ENCODE data around the gene COPS9. TPM values are rescaled to one million over a fixed set of nuclear protein-coding genes. Genes with fewer than 3 reads are reported as not detected.

Gene COPS9
- total and polyA plus RNA-seq, 12 donors = 63.7 to 469 (median 152) TPM

DNA sequence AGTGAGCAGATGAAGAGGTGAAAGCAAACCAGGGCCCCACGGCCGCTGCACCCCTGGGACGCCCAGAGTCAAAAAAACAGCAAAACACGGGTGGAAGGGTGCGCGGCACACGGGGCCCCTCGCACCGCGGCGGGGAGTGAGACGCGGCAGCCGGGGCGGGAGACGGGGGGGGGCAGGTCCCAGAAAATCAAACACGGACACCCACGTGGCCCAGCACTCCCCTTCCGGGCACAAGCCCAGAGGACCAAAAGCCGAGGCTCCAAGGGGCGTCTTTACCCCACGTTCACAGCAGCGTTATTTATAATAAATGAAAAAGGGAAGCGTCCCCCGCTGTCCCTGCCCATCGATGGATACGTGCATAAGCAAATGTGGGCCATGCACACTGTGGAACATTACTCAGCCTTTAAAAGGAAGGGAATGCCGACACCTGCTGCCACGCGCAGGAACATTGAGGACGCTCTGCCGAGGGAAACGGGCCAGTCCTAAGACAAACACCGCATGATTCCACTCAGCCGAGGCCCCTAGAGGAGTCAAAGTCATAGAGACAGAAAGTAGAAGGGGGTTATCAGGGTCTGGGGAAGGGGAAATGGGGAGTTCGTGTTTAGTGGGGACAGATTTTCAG lies 677 bp upstream of the COPS9 start:
- DNase-seq = peak in 1 of 7 donors; percentile 51
- peaks cover 6 to 11% of the 10 kb centered on the region in 2 donors for H3K4me1 ChIP-seq (replicated peaks in 1 of 2)
- no peak for TF ChIP-seq POLR2A (IDR thresholded peaks at IDR 0.05)
- TF ChIP-seq, protein P1, sequence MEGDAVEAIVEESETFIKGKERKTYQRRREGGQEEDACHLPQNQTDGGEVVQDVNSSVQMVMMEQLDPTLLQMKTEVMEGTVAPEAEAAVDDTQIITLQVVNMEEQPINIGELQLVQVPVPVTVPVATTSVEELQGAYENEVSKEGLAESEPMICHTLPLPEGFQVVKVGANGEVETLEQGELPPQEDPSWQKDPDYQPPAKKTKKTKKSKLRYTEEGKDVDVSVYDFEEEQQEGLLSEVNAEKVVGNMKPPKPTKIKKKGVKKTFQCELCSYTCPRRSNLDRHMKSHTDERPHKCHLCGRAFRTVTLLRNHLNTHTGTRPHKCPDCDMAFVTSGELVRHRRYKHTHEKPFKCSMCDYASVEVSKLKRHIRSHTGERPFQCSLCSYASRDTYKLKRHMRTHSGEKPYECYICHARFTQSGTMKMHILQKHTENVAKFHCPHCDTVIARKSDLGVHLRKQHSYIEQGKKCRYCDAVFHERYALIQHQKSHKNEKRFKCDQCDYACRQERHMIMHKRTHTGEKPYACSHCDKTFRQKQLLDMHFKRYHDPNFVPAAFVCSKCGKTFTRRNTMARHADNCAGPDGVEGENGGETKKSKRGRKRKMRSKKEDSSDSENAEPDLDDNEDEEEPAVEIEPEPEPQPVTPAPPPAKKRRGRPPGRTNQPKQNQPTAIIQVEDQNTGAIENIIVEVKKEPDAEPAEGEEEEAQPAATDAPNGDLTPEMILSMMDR (IDR thresholded peaks at IDR 0.05) = no peak
- peaks cover 0 to 20% of the 10 kb centered on the region in 2 donors for H3K36me3 ChIP-seq (replicated peaks in 1 of 2)
- peak overlapping the region in 1 of 5 donors; percentile 82 for H3K27ac ChIP-seq
- no peaks in the 10 kb centered on the region for H3K9me3 ChIP-seq (replicated peaks in 1 of 3)
- H3K4me3 ChIP-seq = peak overlapping the region in 3 of 4 donors; percentile 62 to 100 (median 97)
- intact Hi-C loops (cut with DNase I) = no loop called here
- 32 to 55% (median 35%) methylated on average over 17 to 36 of the region's 36 CpGs for WGBS, 4 donors
- no peaks in the 10 kb centered on the region for H3K27me3 ChIP-seq

DNA sequence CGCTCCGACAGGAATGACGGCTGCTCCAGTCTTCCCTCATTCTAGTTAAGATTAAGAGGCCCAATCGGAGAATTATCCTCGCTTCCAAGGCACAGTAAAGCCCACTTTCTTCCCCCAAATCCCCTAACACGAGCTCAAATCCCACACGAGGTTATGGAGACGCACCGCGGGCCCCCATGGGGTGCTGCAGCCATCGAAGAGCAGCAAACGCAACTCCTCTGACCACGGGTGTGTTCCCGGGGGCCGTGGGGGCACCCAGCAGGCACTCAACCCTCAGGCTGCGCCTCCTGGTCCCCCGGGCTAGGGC lies 446 bp downstream of the COPS9 start:
- Histone ChIP-seq H3K27me3 (no peaks in the 10 kb centered on the region), H3K27ac (peak overlapping the region in 1 of 5 donors; percentile 82), H3K36me3 (replicated peaks in 1 of 2) (peaks cover 0 to 31% of the 10 kb centered on the region in 2 donors), H3K4me3 (peak overlapping the region; percentile 62 to 100 (median 88)), H3K9me3 (replicated peaks in 1 of 3) (no peaks in the 10 kb centered on the region), H3K4me1 (replicated peaks in 1 of 2) (peaks cover 6 to 11% of the 10 kb centered on the region in 2 donors)
- DNase-seq = no peak
- intact Hi-C loops (cut with DNase I) = no loop called here
- TF ChIP-seq, protein P1 (IDR thresholded peaks at IDR 0.05) = no peak
- TF ChIP-seq POLR2A (IDR thresholded peaks at IDR 0.05) = no peak
- 0 to 2% (median 1%) methylated on average over 11 to 17 of the region's 17 CpGs for WGBS, 4 donors

GRCh38 chr2:240134956-240135520 lies 1.1 kb downstream of the COPS9 start:
- WGBS, 4 donors = 79 to 89% (median 81%) methylated on average over 15 of the region's 15 CpGs
- Histone ChIP-seq H3K9me3 (replicated peaks in 1 of 3) (no peaks in the 10 kb centered on the region), H3K27me3 (no peaks in the 10 kb centered on the region), H3K36me3 (replicated peaks in 1 of 2) (peaks cover 0 to 38% of the 10 kb centered on the region in 2 donors), H3K4me3 (peak overlapping the region in 1 of 4 donors; percentile 100), H3K4me1 (replicated peaks in 1 of 2) (peaks cover 6 to 11% of the 10 kb centered on the region in 2 donors), H3K27ac (no peak overlapping the region)
- intact Hi-C loops (cut with DNase I) = no loop called here
- TF ChIP-seq, protein P1 (IDR thresholded peaks at IDR 0.05) = no peak
- TF ChIP-seq POLR2A (IDR thresholded peaks at IDR 0.05) = no peak
- DNase-seq = peak in 1 of 7 donors; percentile 39

DNA sequence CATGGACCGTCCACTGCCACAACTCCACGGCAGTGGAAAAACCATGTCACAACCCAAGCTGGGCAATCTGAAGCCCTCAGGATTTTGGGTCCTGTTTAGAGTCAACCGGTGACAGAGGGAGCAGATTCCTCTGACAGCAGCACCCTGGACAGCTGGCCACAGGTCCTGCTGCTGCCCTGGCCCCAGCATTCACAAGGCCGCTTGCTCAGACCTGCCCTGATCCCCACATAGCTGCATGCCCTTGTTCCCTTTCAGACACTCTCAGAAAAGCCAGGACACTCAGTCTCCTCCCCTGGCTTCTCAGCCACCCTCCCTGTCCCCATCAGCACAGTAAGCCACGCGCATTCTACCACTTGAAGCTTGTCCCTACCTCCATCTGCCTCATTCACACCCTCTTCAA lies 1.6 kb downstream of the COPS9 start:
- H3K27me3 ChIP-seq = no peaks in the 10 kb centered on the region
- no peaks in the 10 kb centered on the region for H3K9me3 ChIP-seq (replicated peaks in 1 of 3)
- DNase-seq = peak in 1 of 7 donors; percentile 37
- H3K4me1 ChIP-seq (replicated peaks in 1 of 2) = peaks cover 6 to 11% of the 10 kb centered on the region in 2 donors
- H3K36me3 ChIP-seq (replicated peaks in 1 of 2) = peaks cover 0 to 43% of the 10 kb centered on the region in 2 donors
- intact Hi-C loops (cut with DNase I) = no loop called here
- no peak overlapping the region for H3K27ac ChIP-seq
- 92 to 95% (median 93%) methylated on average over 5 to 6 of the region's 6 CpGs for WGBS, 4 donors
- no peak for TF ChIP-seq POLR2A (IDR thresholded peaks at IDR 0.05)
- TF ChIP-seq, protein P1 (IDR thresholded peaks at IDR 0.05) = no peak
- H3K4me3 ChIP-seq = no peak overlapping the region
